ENCODE data around the gene CHD2.

CHD2 gene

GRCh38 chr15:92901072-92901761 is 1.1 kb downstream of the CHD2 start:
- no peak for TF ChIP-seq CTCF (IDR thresholded peaks at IDR 0.05; ENCODE audit: low read depth, low read length, missing control alignments)
- no peak for DNase-seq (ENCODE audit: low read depth)
- peak overlapping the region; percentile 79 for H3K4me3 ChIP-seq (ENCODE audit: low read depth, low read length)

- no peak for DNase-seq (ENCODE audit: low read depth)
- no peak for TF ChIP-seq CTCF (IDR thresholded peaks at IDR 0.05; ENCODE audit: low read depth, low read length, missing control alignments)
- peak overlapping the region; percentile 79 for H3K4me3 ChIP-seq (ENCODE audit: low read depth, low read length)
Observed at GRCh38 chr15:92901995-92902394, 1.9 kb downstream of the CHD2 start.

- H3K4me3 ChIP-seq (ENCODE audit: low read depth, low read length): peak overlapping the region; percentile 79
- no peak for DNase-seq (ENCODE audit: low read depth)
- no peak for TF ChIP-seq CTCF (IDR thresholded peaks at IDR 0.05; ENCODE audit: low read depth, low read length, missing control alignments)
Observed at GRCh38 chr15:92902737-92903593, 2.8 kb downstream of the CHD2 start.

GRCh38 chr15:92903631-92903965 is 3.5 kb downstream of the CHD2 start:
- DNase-seq (ENCODE audit: low read depth): no peak
- H3K4me3 ChIP-seq (ENCODE audit: low read depth, low read length): peak overlapping the region; percentile 79
- no peak for TF ChIP-seq CTCF (IDR thresholded peaks at IDR 0.05; ENCODE audit: low read depth, low read length, missing control alignments)

GRCh38 chr15:92903966-92904721 is 4.0 kb downstream of the CHD2 start:
- peak overlapping the region; percentile 79 for H3K4me3 ChIP-seq (ENCODE audit: low read depth, low read length)
- peak; percentile 95 for DNase-seq (ENCODE audit: low read depth)
- TF ChIP-seq CTCF (IDR thresholded peaks at IDR 0.05; ENCODE audit: low read depth, low read length, missing control alignments): no peak

GRCh38 chr15:92904722-92905571 is 4.8 kb downstream of the CHD2 start:
- no peak for TF ChIP-seq CTCF (IDR thresholded peaks at IDR 0.05; ENCODE audit: low read depth, low read length, missing control alignments)
- peak overlapping the region; percentile 53 for H3K4me3 ChIP-seq (ENCODE audit: low read depth, low read length)
- no peak for DNase-seq (ENCODE audit: low read depth)
